ENCODE results near the gene MLN.

DNA sequence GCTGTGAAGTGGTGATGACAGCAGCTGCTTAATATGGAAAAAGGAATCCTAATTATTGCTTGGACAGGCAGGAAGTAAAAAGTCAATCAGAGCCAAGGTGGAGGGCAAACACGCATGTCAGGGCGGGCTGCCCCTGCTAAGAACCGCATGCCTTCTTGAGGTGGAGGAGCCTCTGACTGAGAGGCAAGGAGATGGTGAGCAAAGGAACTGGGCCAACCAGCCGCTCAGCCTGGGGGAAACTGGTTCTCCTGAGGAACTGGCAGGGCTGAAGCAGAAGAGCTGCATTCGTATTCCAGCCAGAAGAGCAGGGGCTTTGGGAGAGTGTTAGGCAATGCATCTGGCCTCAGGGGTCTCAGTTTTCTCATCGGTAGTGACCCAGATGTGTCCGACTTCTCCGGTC is 13.1 kb upstream of the MLN start:
- TF ChIP-seq, protein P1, sequence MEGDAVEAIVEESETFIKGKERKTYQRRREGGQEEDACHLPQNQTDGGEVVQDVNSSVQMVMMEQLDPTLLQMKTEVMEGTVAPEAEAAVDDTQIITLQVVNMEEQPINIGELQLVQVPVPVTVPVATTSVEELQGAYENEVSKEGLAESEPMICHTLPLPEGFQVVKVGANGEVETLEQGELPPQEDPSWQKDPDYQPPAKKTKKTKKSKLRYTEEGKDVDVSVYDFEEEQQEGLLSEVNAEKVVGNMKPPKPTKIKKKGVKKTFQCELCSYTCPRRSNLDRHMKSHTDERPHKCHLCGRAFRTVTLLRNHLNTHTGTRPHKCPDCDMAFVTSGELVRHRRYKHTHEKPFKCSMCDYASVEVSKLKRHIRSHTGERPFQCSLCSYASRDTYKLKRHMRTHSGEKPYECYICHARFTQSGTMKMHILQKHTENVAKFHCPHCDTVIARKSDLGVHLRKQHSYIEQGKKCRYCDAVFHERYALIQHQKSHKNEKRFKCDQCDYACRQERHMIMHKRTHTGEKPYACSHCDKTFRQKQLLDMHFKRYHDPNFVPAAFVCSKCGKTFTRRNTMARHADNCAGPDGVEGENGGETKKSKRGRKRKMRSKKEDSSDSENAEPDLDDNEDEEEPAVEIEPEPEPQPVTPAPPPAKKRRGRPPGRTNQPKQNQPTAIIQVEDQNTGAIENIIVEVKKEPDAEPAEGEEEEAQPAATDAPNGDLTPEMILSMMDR (IDR thresholded peaks at IDR 0.05): no peak
- TF ChIP-seq POLR2A (IDR thresholded peaks at IDR 0.05): no peak

All from suprapubic skin (tissue), 3 donors.